GM21528 (cell line): ENCODE data around the gene FAM229A.

Source experiments
- ATAC-seq: cut with Tn5 transposase; IDR thresholded peaks from one replicate; pipeline ENCODE4 v1.9.1; 2021; ENCODE audit warnings: mild to moderate bottlenecking, moderate library complexity; ENCODE audit not compliant: unreplicated experiment, low FRiP score

The FAM229A gene

GRCh38 chr1:32332290-32333079, 29.8 kb downstream of the FAM229A start:
- ATAC-seq: no peak

- ATAC-seq: no peak
Observed at GRCh38 chr1:32331549-32331948, 30.7 kb downstream of the FAM229A start.

GRCh38 chr1:32330558-32331151, 31.6 kb downstream of the FAM229A start:
- no peak for ATAC-seq

- ATAC-seq: no peak
Observed at GRCh38 chr1:32329931-32330466, 32.3 kb downstream of the FAM229A start.

- ATAC-seq: no peak
Observed at GRCh38 chr1:32327204-32327603, 35.1 kb downstream of the FAM229A start.

- ATAC-seq: no peak
Observed at GRCh38 chr1:32321712-32322291, 40.5 kb downstream of the FAM229A start.

GRCh38 chr1:32318127-32318869, 44.0 kb downstream of the FAM229A start:
- ATAC-seq: no peak

GRCh38 chr1:32316903-32317277, 45.4 kb downstream of the FAM229A start:
- ATAC-seq: no peak

GRCh38 chr1:32311709-32312393, 50.4 kb downstream of the FAM229A start:
- ATAC-seq: no peak
